HG03354 (cell line): ENCODE data around the gene PRDM4.
"Not testable (repeated sequence)": the region's sequence is repeated elsewhere in the genome, so short reads cannot be mapped to it uniquely, and the experiment has no call there.

Experiments used
- ATAC-seq: cut with Tn5 transposase; IDR thresholded peaks from one replicate; pipeline ENCODE4 v1.9.1; 2021; ENCODE audit warnings: mild to moderate bottlenecking; ENCODE audit not compliant: unreplicated experiment, poor library complexity, severe bottlenecking

The PRDM4 gene

DNA sequence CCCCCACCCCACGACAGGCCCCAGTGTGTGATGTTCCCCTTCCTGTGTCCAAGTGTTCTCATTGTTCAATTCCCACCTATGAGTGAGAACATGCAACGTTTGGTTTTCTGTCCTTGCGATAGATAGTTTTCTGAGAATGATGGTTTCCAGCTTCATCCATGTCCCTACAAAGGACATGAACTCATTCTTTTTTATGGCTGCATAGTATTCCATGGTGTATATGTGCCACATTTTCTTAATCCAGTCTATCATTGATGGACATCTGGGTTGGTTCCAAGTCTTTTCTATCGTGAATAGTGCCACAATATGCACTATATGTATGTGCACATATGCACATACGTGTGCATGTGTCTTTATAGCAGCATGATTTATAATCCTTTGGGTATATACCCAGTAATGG, 55.4 kb downstream of the PRDM4 start:
- ATAC-seq, result not testable (repeated sequence)

DNA sequence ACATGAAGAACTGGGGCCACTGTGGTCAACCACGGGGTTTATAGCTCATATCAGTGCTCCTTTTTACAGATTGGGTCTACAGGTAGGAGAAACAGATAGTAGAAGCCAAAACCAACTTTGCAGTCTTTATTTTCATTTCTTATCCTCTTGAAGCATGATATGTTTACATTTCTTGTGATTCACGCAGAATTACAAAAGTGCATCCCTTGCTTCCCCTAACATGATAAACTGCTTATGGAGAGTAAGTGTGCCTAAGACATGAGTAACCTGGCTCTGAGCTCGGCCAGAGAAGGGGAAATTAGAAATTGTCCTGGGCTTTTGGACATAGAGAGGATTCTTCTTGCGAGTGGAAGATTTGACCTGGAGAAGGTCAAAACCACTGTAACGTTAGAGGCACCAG, 56.9 kb downstream of the PRDM4 start:
- ATAC-seq, result no peak

DNA sequence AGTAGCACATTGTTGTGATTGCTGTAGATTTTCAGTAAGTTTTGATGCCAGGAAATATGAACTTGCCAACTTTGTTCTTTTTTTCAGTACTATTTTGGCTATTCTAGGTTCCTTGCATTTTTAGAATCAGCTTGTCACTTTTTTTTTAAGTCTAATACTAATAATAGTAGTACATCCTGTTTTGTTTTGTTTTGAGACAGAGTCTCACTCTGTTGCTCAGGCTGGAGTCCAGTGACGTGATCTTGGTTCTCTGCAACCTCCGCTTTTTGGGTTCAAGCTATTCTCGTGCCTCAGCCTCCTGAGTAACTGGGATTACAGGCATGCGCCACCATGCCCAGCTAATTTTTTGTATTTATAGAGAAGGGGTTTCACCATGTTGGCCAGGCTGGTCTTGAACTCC, 58.8 kb downstream of the PRDM4 start:
- no peak for ATAC-seq

DNA sequence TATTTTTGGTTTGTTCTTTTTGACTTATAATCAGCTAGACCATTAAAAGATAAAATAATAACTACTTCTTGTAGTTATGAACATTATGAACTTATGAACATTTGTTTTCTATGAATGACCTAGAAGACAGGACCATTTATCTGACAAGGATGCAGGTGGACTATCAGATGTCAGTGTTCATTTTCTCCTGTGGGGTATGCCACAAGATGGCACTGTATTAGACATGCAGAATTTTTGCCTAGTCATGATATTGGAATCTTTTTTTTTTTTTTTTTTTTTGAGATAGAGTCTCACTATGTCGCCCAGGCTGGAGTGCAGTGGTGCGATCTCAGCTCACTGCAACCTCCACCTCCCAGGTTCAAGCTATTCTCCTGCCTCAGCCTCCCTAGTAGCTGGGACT, 65.2 kb downstream of the PRDM4 start:
- not testable (repeated sequence) for ATAC-seq

DNA sequence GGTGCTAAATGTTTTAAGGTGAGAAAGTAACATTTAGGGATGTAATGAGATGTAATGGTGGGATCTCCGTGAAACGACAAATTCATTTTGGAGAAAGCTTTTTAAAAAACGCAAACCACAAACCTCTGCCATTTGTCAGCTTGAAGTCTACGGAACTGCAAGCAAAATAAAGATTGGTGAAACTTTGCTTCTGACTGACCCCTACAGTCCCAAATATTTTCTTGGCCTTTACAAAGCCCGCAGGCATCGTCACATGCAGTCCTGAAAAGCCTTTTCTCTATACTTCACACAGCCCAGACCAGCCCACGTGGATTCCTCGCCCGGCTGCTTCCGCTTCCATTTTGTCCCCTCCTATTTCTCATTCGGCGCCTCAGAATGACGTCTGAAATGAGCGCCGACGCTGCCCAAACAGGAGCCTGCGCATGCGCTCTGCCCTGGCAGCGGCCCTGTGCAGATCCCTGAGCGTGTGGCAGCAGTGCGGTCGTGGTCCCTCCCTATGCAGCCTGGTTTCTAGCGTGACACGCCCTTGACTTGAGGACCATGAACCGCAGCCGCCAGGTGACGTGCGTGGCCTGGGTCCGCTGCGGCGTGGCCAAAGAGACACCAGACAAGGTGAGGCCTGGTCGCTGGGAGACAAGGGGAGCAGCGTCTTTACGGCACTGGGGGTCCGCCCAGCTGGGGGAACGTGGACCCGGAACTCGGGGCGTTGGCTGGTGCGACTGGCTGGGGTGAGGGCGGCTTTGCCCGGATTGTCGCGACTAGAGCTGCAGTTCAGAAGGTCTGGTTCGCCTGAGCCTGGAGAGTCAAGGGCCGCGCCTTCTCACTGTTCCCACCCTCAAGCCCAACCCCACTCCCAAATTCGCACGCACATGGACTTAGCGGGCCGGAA, 75.3 kb downstream of the PRDM4 start, which contains the start of gene PWP1:
Gene PWP1, plus strand, starts transcription at position 440 of the 889 bp plus-strand sequence. Its CDS starts 101 bp downstream, at position 541.
- ATAC-seq, result peak; percentile 90

DNA sequence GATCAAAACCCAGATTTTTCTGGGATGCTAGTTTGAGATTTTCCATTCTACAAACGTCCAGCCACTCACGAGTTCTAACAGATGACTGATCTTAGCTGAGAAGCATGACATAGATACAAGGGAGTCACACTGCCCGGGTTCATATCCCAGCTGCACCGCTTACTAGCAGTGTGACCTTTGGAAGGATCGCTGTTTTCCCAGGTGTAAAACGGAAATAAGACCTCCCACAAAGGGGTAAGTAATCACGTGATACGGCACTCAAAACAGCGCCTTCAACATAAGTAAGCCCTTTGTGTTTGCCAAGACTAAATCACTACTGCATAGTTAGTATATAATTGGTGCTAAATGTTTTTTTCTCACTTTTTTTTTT, 76.0 kb downstream of the PRDM4 start:
- ATAC-seq, result no peak

DNA sequence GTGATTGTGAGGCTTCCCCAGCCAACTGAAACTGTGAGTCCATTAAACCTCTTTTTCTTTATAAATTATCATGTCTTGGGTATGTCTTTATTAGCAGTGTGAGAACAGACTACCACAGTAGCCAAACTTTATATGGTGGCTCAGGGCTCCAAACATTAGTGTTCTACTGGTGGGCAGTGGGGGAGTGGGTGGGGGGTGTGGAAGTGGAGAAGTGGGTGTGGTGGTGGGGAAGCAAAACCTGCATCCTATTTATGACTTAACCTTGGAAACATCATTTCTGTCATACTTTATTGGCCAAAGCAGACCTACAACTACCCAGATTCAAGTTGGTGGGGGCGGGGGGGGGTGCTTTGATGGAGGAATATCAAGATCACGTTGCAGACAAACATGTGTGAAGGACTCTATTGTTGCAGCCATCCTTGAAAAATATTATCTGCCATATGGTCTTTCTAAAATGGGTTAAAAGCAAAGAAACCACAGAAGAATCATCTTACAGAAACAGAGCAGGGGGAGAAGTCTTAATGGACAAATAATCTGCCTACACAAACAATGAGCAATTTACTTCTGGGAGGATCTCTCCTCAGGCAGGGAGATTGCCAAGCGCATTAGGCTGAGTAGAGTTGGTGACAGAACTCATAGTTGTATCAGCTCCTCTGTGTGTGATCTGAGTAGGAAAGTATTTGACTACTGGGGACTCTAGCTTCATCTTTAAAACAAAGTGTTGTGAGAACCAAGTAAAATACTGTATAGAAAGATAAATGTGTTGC, 76.7 kb downstream of the PRDM4 start:
- no peak for ATAC-seq
